Measurements from ENCODE around the gene TRAFD1. TPM values are rescaled to one million over a fixed set of nuclear protein-coding genes. Genes with fewer than 3 reads are reported as not detected.

TRAFD1 gene, protein sequence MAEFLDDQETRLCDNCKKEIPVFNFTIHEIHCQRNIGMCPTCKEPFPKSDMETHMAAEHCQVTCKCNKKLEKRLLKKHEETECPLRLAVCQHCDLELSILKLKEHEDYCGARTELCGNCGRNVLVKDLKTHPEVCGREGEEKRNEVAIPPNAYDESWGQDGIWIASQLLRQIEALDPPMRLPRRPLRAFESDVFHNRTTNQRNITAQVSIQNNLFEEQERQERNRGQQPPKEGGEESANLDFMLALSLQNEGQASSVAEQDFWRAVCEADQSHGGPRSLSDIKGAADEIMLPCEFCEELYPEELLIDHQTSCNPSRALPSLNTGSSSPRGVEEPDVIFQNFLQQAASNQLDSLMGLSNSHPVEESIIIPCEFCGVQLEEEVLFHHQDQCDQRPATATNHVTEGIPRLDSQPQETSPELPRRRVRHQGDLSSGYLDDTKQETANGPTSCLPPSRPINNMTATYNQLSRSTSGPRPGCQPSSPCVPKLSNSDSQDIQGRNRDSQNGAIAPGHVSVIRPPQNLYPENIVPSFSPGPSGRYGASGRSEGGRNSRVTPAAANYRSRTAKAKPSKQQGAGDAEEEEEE
- 10 to 100 TPM; 46.3 to 82.9 (median 67.4) TPM for total RNA-seq

DNA sequence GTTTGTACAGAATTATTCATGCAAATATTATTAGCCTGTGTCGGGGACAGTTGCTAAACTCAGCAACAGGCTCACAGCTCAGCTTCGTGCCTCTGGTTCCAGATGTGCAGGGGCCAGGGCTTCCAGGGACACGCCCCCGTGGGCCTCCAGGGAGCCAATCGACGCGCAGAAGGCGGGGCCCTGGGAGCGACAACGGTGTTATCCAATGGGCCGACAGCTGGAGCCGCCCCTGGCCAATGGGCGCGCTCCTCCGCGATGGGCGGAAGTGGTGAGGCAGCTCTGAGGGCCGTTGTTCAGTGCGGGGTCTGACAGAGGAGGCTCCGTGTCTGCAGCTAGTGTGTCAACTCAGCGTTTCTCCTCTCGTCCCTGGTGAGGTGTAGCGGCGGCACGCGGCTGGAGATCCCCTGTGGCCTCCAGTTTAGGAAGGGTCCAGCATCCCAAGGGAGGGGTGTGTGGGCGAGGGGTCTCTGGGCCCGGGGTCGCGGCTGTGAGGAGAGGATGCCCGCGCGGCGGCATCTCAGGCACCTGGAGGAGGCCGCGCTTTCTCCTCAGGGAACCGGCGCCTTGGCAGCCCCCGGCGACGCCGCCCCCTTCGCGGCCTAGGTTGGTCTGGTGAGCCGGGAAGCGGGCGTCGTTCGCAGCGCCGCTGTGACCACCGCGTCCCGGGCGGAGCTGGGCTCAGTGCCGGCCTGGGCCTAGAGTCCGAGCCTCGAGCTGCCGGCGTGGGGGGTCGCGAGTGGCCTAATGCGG is at the start of gene TRAFD1:
Gene TRAFD1 (plus strand): TSS at position 311 of the 750 bp plus-strand sequence. CDS start 4,963 bp downstream, outside the sequence.
- WGBS, 2 donors: 0% methylated on average over 33 to 36 of the region's 63 CpGs
- peak; percentile 97 to 100 for DNase-seq (ENCODE audit: low spot score in 2 of 2)
- intact Hi-C loops (cut with DNase I; ENCODE audit: low total_unique reads): no loop called here
- peak in 1 of 2 donors; percentile 79 for TF ChIP-seq POLR2A (IDR thresholded peaks at IDR 0.05)
- TF ChIP-seq, protein P1, sequence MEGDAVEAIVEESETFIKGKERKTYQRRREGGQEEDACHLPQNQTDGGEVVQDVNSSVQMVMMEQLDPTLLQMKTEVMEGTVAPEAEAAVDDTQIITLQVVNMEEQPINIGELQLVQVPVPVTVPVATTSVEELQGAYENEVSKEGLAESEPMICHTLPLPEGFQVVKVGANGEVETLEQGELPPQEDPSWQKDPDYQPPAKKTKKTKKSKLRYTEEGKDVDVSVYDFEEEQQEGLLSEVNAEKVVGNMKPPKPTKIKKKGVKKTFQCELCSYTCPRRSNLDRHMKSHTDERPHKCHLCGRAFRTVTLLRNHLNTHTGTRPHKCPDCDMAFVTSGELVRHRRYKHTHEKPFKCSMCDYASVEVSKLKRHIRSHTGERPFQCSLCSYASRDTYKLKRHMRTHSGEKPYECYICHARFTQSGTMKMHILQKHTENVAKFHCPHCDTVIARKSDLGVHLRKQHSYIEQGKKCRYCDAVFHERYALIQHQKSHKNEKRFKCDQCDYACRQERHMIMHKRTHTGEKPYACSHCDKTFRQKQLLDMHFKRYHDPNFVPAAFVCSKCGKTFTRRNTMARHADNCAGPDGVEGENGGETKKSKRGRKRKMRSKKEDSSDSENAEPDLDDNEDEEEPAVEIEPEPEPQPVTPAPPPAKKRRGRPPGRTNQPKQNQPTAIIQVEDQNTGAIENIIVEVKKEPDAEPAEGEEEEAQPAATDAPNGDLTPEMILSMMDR (IDR thresholded peaks at IDR 0.05): no peak
- peak within 1 kb of the TSS; percentile 80 for H3K4me3 ChIP-seq (ENCODE audit: low read depth, poor library complexity, severe bottlenecking)

DNA sequence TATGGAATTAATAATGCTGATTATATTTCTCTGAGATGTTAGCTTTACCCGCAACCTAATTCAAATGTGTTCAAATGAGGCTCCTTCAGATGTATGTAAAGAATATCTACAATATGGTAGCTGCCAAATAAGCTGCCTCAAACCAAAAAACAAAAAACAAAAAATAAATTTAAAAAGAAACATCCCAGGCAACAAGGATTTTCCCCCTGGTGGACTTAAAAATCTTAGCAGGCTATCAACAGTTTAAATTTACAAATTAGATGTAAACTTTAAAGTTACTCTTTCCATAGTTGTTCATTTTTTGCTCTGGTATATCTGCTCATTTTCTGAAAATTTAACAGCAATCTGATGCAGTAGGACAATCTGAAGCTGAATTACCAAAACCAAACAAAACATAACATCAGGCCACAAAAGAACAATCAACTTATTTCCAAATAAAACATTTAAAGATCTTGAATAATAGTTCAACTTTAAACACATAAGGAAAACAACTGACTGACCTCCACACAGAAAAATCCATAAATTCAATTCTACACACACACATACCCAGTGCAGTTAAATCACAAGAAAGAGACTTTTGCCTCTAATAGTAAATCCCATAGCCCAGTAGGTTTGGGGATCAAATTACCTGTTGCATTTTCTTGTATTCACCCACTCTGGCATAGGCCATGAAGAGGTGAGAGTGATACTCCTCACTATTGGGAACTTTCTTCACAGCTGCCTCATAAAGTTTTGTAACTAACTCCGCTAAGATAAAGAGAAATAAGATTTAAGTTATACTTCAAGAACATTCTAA is 38.1 kb upstream of the TRAFD1 start:
- WGBS, 2 donors: 95 to 99% methylated on average over 2 of the region's 2 CpGs

DNA sequence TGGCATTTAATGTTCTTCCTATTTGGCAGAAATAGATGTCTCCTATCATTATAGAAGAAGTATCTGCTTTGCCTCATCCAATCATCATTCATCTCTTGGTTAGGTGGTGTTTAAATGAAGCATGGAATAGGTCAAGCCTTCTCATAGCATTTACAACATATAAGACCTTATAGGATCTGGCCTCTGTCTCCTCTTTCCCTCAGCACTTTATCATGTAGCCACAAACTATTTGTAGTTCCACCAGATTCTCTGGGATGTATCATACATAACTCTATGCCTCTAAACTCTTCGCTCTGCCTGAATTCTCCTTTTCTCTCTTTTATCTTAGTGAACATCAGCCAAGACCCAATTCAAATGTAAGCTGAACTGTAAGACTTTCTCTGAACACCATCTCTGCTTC is 37.5 kb upstream of the TRAFD1 start:
- no peak overlapping the region for H3K4me3 ChIP-seq (ENCODE audit: low read depth, poor library complexity, severe bottlenecking)
- no peak for DNase-seq (ENCODE audit: low spot score in 2 of 2)
- TF ChIP-seq POLR2A (IDR thresholded peaks at IDR 0.05): no peak
- TF ChIP-seq, protein P1 (IDR thresholded peaks at IDR 0.05): no peak

More for the DNA sequence above, 38.1 kb upstream of the TRAFD1 start:
- intact Hi-C loops (cut with DNase I; ENCODE audit: low total_unique reads): no loop called here
- H3K4me3 ChIP-seq (ENCODE audit: low read depth, poor library complexity, severe bottlenecking): no peak overlapping the region
- no peak for TF ChIP-seq POLR2A (IDR thresholded peaks at IDR 0.05)
- TF ChIP-seq, protein P1 (IDR thresholded peaks at IDR 0.05): no peak
- no peak for DNase-seq (ENCODE audit: low spot score in 2 of 2)

DNA sequence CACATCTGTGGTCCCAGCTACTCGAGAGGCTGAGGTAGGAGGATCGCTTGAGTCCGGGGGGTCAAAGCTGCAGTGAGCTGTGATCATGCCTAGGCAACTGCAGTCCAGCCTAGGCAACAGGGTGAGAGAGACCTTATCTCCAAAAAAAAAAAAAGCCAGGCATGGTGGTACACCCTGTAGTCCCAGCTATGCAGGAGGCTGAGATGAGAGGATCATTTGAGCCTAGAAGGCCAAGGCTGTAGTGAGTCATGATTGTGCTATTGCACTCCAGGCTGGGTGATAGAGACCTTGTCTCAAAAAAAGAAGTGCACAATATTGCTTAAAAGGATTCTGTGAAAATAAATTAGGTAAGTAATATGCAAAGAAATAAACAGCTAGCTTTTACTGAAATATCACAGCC is 33.8 kb upstream of the TRAFD1 start:
- intact Hi-C loops (cut with DNase I; ENCODE audit: low total_unique reads): loop anchor here (10.0 kb wide), 1 partner anchor 293 kb away; the partner anchor contains the start of gene HECTD4
- 91 to 96% methylated on average over 3 of the region's 3 CpGs for WGBS, 2 donors
- no peak for TF ChIP-seq POLR2A (IDR thresholded peaks at IDR 0.05)
- TF ChIP-seq, protein P1 (IDR thresholded peaks at IDR 0.05): no peak
- no peak for DNase-seq (ENCODE audit: low spot score in 2 of 2)
- no peak overlapping the region for H3K4me3 ChIP-seq (ENCODE audit: low read depth, poor library complexity, severe bottlenecking)

More for the DNA sequence above, 37.5 kb upstream of the TRAFD1 start:
- intact Hi-C loops (cut with DNase I; ENCODE audit: low total_unique reads): no loop called here
- 95 to 96% methylated on average over 1 of the region's 1 CpG for WGBS, 2 donors

DNA sequence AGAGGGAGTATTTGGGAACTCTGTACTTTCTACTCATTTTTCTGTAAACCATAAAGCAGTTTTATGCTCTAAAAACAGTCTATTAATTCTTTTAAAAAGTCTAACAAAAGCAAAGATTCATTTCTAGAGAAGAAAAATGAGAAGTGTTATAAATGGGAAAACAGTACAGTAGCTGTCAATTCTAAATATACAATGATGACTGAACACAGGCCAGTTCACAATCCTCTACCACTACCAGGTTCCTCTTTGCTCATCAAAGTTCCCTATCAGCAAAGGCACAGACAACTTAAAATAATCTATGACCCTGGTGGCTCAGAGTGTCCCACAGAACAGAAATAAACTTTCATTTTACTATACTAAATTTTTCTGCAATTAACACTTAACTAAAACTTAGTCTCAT is 29.3 kb upstream of the TRAFD1 start:
- no peak for TF ChIP-seq POLR2A (IDR thresholded peaks at IDR 0.05)
- TF ChIP-seq, protein P1 (IDR thresholded peaks at IDR 0.05): no peak
- intact Hi-C loops (cut with DNase I; ENCODE audit: low total_unique reads): loop anchor here (10.0 kb wide), 1 partner anchor 289 kb away; the partner anchor contains the start of gene HECTD4
- H3K4me3 ChIP-seq (ENCODE audit: low read depth, poor library complexity, severe bottlenecking): no peak overlapping the region
- DNase-seq (ENCODE audit: low spot score in 2 of 2): no peak
